GM18508 (cell line): ENCODE data around the gene IL3.

Experiments used
- ATAC-seq: cut with Tn5 transposase; IDR thresholded peaks from one replicate; pipeline ENCODE4 v1.9.1; 2021; ENCODE audit warnings: moderate number of reproducible peaks; ENCODE audit not compliant: insufficient read depth, unreplicated experiment

IL3 gene

DNA sequence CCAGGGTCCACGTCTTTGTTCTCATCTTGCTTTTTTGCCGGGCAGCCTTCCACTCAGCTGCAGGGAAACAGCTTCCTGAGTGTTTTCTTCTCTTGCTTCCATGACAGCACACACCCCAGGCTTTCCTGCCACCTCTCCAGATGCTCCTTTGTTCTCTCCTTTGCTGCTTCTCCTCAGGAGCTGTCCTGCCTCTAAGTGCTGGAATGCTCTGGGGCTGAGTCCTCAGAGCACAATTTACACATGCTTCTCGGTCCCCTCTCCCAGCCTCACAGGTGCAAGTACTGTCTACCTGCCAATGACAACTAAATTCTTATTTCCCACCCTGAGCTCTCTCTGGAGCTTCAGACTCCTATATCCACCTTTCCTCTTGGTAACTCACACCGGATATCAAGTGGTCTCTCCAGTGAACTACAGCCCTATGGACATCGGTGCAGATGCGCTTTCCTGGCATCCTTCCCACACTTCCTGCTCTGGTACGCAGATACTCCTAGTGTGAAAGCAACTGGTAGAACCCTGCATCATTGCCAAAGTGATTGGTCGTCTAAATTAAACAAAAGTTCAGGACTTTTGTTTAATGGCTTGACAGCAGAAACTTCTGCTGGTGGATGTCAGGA is 35.6 kb upstream of the IL3 start:
- no peak for ATAC-seq

GRCh38 chr5:132025403-132025971 is 35.0 kb upstream of the IL3 start:
- ATAC-seq = no peak

DNA sequence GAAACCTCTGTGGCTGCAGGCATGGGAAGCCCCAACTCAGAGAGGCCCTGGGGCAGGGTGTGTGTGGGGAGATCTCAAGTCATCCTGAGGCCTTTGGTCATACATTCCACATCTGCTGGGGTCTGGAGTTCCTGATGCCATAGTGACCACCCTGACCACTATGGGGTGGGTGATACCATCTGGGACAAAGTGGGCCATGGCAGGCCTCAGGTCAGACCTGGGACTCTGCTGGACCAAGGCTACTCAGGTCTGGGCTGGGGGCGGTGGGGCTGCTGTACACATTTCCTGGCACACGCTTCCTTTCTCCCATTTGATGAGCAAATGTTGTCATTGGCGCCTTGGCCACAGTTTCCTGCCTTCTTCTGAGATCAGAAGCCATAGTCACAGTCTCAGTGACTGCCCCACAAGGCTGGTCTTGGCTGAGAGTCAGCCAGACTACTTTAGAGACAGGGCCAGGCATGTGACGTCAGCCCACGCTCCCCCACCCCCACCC is 33.9 kb upstream of the IL3 start:
- ATAC-seq = no peak

DNA sequence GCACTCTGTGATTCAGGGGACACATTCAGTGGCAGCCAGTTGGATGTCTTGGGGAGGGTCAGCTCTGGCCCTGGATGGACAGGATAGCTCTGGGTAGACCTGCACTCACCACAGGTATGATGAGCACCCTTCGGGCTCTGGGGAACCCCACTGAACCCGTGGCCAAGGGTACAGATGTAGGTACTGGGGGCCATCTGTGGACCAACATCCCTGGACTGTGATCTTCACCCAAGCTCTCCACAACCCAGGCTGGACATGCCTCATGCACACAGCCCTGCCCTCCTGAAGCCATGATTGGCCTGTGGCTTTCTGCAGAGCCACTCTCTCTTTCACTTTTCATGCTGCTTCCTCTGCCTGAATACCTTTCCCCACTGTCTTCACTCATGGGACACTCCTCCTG is 33.4 kb upstream of the IL3 start:
- ATAC-seq = no peak

GRCh38 chr5:132029609-132030330 is 30.7 kb upstream of the IL3 start:
- ATAC-seq = no peak

DNA sequence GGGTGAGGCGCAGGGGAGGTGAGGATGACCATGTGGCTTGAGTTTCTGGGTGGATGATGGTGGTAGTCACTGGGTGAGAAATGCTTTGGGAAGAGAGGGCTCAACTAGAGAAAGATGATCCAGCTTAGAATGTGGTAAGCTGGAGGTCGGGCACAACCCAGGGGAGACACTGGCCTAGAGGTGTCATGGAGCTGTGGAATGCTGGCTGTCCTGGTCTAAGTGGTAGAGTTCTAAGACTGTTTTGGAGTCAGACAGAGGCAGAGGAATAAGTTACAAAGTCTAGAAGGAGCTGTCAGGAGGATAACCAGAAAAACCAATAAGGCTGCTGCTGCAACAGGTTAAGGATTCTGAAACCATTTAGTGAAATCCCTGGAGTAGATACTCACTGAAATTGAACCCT is 29.8 kb upstream of the IL3 start:
- no peak for ATAC-seq

DNA sequence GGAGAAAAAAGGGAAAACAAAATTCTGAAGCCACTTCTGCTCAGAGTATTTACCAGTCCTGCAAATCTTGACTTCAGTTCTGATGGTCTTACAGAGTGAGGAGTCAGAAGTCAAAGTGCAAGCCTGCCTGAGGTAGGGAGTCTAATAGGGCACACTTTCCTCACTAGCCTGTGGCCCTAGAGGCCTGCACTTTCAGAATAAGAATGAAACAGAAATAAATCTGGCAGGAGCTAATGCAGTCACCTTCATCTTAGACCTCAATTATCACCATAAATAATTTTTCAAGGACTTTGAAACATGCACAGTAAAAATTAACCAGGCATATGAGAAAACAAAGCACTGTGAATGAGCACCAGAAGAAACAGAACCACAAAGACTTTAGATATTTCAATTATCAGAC is 28.3 kb upstream of the IL3 start:
- no peak for ATAC-seq

DNA sequence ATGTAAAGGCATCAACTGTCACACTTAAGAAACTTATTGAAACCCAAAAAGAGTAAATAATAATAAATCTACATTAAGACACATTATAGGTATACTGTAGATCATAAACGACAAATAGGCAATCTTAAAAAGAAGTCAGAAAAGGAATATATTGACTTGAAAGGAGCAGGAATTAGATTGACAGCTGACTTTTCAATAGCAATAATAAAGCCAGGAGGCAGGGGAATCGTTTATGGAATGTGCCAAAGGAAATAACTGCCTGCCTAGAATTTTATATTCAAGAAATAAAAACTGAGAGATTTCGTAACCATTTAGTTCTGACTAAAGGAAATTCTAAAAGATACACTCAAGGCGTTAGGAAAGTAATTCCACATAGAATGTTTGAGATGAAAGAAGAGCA is 27.3 kb upstream of the IL3 start:
- ATAC-seq = no peak

- no peak for ATAC-seq
Observed at GRCh38 chr5:132037353-132037752, 23.1 kb upstream of the IL3 start.

DNA sequence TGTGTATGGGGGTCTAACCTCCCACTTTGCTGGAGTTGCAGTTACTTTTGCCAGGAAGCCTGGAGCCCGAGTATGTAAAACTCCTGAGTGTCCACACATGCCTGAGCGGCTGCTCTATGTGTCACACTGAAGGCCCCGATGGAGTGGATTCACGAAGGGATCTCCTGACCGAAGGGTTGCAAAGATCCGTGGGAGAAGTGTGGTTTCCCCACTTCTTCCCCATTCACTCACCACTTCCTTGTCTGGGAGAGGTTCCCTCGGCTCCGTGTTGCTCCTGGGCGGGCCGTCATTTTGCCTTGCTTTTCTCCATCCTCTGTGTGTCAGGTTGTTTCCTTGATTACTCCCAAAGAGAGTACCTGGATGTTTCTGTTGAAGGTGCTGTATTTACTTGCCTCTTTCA is 16.2 kb upstream of the IL3 start:
- ATAC-seq = no peak

GRCh38 chr5:132046880-132047299 is 13.6 kb upstream of the IL3 start:
- ATAC-seq = no peak

DNA sequence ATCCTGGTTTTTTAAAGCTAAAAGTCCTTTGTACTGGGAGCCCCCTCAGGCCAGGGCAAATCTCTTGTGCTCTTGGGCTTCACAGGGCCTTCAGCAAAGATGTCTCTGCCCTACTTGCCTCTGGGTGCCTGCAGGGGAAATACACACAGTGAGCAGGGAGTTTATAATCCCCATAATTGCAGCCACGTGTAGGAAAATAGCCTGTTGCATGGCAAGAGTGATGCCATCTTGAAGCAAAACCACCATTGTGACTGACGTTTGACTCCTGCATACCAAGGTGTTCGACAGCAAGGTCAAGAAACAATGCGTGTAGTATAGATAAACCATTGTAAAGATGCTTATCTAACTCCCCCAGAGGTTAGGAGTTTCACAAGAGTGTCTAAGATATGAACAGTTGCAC is 11.4 kb upstream of the IL3 start:
- no peak for ATAC-seq

DNA sequence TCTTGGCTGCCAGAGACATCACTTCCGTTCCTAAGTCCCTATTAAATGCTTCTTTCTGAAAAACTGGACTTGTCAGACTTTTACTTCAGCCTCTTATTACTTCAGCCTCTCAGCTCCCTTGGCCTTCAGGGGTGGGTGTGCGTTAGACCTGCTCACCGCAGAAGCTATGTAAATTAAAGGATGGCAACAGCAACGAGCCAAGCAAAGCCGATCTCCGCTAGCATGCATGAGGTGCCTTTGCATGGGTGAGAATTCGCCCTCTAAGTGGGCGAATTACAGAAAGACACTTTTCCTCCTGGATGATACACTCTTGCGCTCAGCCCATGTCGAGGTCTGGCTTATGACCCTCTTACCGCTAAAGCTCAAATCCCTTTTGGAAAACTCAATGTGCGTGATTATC is 10.9 kb upstream of the IL3 start:
- ATAC-seq = no peak

DNA sequence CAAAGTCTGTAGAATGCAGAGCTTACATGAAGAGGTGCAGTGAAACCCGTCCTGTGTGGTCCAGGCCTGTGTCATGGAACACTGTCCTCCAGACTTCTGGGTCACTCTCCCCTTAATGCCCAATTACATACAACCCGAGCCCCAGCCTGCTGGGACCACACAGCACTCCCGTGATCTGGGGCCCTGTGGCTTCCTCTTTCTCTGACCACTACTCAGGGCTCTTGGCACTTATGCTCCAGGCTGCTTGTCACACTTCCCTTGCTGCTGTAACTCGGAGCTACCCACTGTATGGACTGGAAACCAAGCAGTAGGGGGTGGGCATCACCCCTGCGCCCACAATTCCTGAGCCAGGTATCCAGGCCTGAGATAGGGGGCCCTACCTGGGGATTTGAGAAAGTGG is 10.3 kb upstream of the IL3 start:
- ATAC-seq = no peak

GRCh38 chr5:132050661-132051552 is 9.5 kb upstream of the IL3 start:
- no peak for ATAC-seq

GRCh38 chr5:132052520-132052919 is 7.9 kb upstream of the IL3 start:
- no peak for ATAC-seq

DNA sequence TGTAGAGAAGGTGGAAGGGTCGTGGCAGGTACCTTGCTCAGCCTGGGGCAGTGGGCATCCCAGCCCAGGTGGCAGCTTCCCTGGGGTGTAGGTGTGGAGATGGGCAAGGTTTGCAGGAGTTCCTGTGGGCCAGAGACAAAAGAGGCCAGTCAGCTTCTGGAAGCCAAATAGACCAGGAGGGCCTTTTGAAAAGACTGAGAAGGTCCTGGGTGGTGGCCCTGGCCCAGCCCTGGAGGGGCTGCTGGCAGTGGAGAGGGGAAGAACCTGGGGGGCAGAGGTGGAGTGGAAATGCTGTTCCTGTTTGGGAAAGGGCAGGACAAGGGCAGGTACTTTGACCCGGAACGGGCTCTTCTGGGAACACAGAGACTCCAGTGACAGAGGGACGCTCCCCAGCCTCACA is 7.0 kb upstream of the IL3 start:
- no peak for ATAC-seq

DNA sequence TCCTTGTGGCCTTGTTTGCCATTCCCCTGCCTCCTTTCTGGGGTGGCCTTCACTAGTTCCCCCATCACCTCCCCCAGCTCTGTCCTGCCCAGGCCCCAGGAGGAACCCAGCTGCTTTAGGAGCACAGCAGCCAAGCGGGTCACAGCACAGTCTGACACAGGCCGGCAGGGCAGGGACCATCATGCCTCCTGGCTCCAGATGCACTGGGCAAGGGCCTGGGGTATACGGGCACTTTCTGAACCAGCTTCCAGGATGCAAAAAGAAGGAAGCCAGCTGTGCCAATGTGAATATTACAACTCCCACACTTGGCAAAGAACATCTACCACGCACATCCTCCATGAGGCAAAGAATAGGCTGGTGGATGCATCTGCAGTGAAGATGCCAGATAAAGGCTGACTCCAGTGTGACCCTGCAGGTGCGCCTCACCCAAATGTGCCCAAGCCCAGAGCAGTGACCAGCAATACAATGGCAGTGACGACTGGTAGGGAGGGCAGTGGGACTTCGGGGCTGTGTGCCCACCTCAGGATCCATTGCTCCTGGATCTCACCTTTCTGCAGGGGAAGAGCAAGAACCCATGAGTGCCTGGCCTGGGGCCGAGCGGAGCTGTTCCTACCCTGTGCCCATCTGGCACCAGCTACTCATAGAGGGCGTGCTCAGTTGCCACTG is 6.3 kb upstream of the IL3 start:
- no peak for ATAC-seq

GRCh38 chr5:132054697-132055440 is 5.6 kb upstream of the IL3 start:
- ATAC-seq = no peak

- no peak for ATAC-seq
Observed at GRCh38 chr5:132055441-132055807, 5.0 kb upstream of the IL3 start.
